Activated CD8-positive, alpha-beta memory T cell treated with anti-CD3 and anti-CD28 coated beads for 24 hours (primary cell): ENCODE measurements around the gene APBB2.

Experiments
- DNase-seq: peaks from one replicate; pipeline ENCODE4 v3.0.0-alpha.2; 2020

APBB2 gene

GRCh38 chr4:41185614-41186592 is 28.4 kb downstream of the APBB2 start:
- DNase-seq, result no peak

DNA sequence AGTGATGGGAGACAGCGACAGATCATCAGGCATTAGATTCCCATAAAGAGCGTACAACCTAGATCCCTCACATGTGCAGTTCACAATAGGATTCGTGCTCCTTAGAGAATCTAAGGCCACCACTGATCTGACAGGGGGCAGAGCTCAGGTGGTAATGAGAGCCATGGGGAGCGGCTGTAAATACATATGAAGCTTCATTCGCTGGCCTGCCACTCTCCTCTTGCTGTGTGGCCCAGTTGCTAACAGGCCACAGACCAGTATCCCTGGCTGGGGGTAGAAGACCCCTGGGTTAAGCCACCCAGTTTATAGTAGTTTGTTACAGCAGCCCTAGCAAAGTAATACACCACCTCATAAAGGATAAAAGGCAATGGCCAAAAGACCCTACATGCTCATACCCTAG is 30.3 kb downstream of the APBB2 start:
- no peak for DNase-seq

GRCh38 chr4:41183021-41183553 is 31.3 kb downstream of the APBB2 start:
- DNase-seq, result no peak

- no peak for DNase-seq
These were observed 33.3 kb downstream of the APBB2 start for GRCh38 chr4:41181037-41181436.

DNA sequence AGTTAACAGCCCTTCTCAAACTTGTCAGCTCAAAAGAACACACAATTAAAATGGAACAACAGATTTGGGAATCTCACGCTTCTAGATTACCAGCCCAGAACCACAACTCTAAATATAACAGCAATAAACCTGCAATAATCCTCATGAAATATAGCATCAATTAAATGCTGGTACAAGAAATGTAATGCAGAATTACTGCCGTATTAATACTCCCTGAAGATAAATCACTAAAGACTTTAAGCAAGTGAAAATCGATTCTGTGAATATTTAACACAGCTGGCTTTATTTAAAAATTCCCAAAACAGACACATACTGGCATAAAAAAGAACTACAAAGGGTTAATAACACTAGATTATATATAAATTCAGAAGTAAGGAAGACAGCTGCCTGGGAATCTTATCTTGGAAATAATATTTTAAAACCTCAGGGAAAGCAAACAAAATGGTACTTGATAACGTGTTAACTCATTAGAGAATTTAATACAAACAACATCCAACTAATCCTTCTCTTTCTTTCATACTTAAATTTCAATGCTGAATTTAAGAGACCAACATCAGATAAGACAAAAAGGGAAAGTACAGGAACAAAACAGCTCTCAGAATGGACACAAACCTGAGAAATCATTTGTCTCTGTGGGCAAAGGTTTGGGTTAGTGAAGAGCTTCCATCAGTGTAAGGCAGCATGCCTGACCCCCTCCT is 34.7 kb downstream of the APBB2 start:
- no peak for DNase-seq

GRCh38 chr4:41178372-41179370 is 35.7 kb downstream of the APBB2 start:
- DNase-seq, result no peak

DNA sequence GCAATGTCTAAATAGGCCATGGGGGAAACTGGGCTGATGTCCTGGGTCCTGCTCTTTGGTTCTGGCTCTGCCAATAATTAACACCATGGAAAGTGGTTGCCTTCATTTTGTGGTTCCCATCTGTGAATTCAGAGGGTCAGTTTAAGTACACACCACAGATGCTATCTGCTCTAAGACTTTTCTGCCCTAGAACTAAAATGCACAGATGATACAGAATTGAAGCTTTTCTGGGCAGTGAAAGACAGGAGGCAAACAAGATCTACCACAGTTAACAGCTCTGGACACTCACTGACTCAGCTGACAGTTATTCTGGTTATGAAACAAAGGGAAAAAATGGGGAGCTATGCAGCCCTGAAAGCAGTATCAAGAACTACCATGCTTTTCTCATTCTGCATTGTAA is 37.3 kb downstream of the APBB2 start:
- DNase-seq, result no peak

DNA sequence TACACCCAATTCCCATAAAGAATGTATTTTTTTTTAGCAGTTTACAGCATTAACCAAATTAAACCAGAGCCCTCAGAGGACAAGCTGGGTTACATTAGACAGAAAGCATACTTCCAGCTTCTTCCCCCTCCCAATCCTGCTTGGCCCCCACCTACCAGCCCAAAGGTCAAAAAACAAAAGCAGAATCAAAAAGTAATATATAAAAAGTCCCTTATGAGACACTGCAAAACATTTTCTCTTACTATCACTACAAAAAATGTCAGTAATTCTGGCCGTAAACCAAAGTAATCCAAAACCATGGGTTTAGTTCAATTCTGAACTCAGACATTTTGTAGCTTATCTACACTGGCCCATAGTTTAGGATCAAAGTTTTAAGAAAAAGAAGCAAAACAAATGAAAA is 38.0 kb downstream of the APBB2 start:
- no peak for DNase-seq

- no peak for DNase-seq
These were observed 38.5 kb downstream of the APBB2 start for GRCh38 chr4:41175794-41176193.

- DNase-seq, result no peak
These were observed 39.9 kb downstream of the APBB2 start for GRCh38 chr4:41174444-41174843.

DNA sequence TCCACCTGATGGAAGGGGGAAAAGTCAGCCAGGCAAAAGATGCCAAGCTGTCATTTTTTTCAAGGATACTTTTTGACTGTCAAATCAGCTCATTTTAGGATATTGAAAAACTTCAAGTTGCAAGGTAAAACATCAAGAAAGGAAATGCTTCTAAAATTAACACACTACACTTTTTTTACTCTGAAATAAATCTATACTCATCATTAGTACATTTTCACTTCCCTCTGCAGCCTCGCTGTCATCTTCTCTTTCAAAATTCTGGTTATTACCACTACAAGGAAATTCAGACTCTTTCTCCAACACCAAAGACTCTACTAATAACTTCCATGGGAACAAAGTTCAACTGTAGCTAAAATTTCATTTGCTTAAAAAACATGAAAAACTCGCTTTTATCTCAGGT is 41.6 kb downstream of the APBB2 start:
- no peak for DNase-seq

DNA sequence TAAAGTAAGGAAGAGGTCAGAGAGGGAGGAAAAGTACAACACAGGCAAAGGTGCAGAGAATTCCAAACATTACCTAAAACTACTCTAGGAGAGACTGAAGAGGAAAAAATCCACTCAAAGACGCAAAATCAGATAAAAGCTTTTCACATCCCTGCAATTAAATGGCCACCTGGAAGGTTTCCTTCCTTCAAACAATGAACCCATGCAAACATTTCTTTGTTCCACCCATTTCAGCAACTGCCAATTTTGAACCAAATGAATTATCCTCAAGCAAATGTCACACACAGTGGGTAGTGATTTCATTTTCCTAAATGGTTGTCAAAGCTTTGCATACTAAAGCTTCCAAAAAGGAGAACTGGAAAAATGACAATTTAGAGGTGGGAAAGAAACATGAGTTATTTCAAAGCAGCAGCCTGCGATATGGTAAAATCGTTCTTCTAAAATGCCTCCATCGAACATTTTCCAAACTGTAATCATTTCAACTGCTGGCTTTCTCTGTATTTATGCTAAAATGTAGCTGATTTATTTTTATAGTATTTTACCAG is 45.0 kb downstream of the APBB2 start:
- no peak for DNase-seq

- DNase-seq, result no peak
These were observed 47.2 kb downstream of the APBB2 start for GRCh38 chr4:41167191-41167590.

- DNase-seq, result no peak
These were observed 49.9 kb downstream of the APBB2 start for GRCh38 chr4:41164405-41164804.

GRCh38 chr4:41161355-41161754 is 53.0 kb downstream of the APBB2 start:
- DNase-seq, result no peak

GRCh38 chr4:41160856-41161255 is 53.5 kb downstream of the APBB2 start:
- no peak for DNase-seq

GRCh38 chr4:41160012-41160789 is 54.1 kb downstream of the APBB2 start:
- no peak for DNase-seq

DNA sequence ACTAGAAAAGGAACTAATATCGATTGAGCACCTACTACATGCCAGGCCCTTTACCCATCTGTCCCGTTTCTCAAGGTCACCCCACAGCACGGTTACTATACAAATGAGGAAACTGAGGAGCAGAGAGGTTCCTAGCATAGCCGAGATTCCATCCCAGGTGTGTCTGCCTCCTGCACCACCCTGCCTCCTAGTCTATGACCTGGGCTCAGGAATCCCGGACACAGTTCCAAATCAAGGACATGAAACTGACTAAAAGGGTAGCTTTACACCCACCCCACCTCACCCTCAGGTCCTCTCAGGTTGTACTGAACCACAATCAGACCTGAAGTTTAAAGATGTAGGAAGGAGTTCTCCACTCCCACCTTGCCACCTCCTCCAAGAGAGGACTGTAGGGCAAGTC is 55.6 kb downstream of the APBB2 start:
- no peak for DNase-seq

DNA sequence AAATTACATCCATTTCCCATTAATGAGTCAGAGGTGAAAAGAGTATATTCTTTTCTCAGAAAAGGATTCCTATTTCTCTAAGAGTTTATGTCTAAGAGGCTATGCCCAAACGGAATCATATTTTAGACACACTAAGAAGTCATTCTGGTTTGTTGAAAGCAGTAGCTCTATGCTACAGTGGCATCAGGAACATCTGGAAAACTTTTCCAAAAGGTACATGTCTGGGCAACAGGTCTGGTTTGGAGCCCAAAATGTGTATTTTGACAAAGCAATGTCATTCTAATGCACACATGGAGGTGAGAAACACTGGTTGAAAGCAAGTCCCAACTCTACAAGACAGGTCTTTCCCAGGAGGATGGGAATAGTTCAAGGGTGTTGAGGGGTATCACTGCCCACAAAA is 56.1 kb downstream of the APBB2 start:
- no peak for DNase-seq

- DNase-seq, result no peak
These were observed 57.3 kb downstream of the APBB2 start for GRCh38 chr4:41157009-41157408.

- no peak for DNase-seq
These were observed 57.8 kb downstream of the APBB2 start for GRCh38 chr4:41156574-41156973.
